ENCODE results near the gene RRP15.

The RRP15 gene, protein sequence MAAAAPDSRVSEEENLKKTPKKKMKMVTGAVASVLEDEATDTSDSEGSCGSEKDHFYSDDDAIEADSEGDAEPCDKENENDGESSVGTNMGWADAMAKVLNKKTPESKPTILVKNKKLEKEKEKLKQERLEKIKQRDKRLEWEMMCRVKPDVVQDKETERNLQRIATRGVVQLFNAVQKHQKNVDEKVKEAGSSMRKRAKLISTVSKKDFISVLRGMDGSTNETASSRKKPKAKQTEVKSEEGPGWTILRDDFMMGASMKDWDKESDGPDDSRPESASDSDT
- 20.8 to 132 (median 33.4) reads per million in 9 experiments for total RNA-seq

DNA sequence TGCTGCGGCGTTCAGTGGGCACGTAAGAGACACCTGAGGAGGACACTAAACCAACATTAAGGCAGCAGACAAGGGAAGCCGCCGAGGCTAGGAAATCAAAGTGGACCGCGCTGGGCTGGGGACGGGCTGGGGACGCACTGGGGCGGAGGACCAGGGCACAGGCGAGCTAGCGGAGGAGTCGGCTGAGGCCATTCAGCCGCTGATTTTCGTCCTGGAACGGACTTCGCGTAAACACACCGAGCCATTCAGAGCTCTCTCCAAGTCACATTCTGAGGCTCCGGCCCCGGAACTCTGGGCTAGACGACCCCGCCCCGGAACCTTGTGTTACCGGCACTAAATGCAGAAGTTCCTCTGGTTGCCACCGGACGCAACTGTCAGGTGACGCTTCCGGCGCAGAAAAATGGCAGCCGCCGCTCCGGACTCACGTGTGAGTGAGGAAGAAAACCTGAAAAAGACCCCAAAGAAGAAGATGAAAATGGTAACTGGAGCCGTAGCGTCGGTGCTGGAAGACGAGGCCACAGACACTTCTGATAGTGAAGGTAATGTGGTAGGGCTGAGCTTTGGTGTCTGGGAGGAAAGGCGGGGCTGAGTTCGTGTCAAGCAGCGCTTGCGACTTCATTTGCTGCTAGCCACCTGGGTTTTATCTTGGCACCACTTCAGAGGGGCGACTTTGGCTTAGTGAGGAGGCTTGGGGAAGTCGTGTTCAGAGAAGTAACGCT lies at the start of gene RRP15:
Gene RRP15 (plus strand): TSS at position 377 of the 719 bp plus-strand sequence. CDS start 24 bp downstream, at position 401.
- Mint-ChIP-seq H3K4me3 (peak within 1 kb of the TSS; percentile 86 to 98), H3K27me3 (peaks cover 3 to 18% of the 10 kb centered on the region in 2 donors), H3K36me3 (ENCODE audit: insufficient read depth) (peaks cover 8% of the 10 kb centered on the region), H3K4me1 (ENCODE audit: low read depth in 2 of 2) (peaks cover 25 to 30% of the 10 kb centered on the region in 2 donors), H3K27ac (peak within 1 kb of the TSS; percentile 87 to 98), H3K9me3 (no peaks in the 10 kb centered on the region)
- peak; percentile 78 to 85 (median 79) for DNase-seq
- peak; percentile 94 for ATAC-seq (replicated peaks)

GRCh38 chr1:218242171-218242570 lies 42.9 kb upstream of the RRP15 start:
- peaks cover 7 to 29% of the 10 kb centered on the region in 2 donors for H3K27me3 Mint-ChIP-seq
- peaks cover 0 to 7% of the 10 kb centered on the region in 2 donors for H3K9me3 Mint-ChIP-seq
- H3K36me3 Mint-ChIP-seq (ENCODE audit: insufficient read depth) = no peaks in the 10 kb centered on the region
- DNase-seq (no peak), ATAC-seq (replicated peaks) (no peak)
- H3K4me3 Mint-ChIP-seq = no peak overlapping the region
- no peaks in the 10 kb centered on the region for H3K4me1 Mint-ChIP-seq (ENCODE audit: low read depth in 2 of 2)
- H3K27ac Mint-ChIP-seq = no peak overlapping the region

DNA sequence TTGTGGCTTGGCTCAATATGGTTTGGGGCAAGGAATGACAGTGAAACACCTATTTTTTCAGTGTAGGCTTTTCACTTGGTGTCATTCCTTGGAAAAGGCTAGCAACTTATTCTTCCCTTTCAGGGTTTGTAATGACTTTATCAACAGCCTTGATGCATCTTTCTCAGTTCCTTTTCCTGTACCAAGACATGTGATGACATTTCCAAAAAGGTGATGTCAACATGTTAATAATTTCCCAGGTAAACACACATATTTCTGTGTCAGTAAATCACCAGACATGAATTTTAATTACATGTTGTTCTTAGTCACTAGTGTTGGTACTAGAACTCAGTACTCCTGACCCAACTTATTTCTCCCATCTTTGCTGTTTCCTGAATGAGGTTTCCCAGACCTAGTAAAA lies 37.8 kb upstream of the RRP15 start:
- DNase-seq (no peak), ATAC-seq (replicated peaks) (no peak)
- Mint-ChIP-seq H3K36me3 (ENCODE audit: insufficient read depth) (no peaks in the 10 kb centered on the region), H3K4me3 (no peak overlapping the region), H3K9me3 (no peaks in the 10 kb centered on the region), H3K27me3 (peaks cover 38 to 62% of the 10 kb centered on the region in 2 donors), H3K4me1 (ENCODE audit: low read depth in 2 of 2) (no peaks in the 10 kb centered on the region), H3K27ac (no peak overlapping the region)

GRCh38 chr1:218249338-218250140 lies 35.6 kb upstream of the RRP15 start:
- Mint-ChIP-seq H3K4me1 (ENCODE audit: low read depth in 2 of 2) (no peaks in the 10 kb centered on the region), H3K4me3 (no peak overlapping the region), H3K9me3 (no peaks in the 10 kb centered on the region), H3K27ac (no peak overlapping the region), H3K27me3 (peaks cover 38 to 62% of the 10 kb centered on the region in 2 donors), H3K36me3 (ENCODE audit: insufficient read depth) (no peaks in the 10 kb centered on the region)
- ATAC-seq (replicated peaks) (no peak), DNase-seq (no peak)

DNA sequence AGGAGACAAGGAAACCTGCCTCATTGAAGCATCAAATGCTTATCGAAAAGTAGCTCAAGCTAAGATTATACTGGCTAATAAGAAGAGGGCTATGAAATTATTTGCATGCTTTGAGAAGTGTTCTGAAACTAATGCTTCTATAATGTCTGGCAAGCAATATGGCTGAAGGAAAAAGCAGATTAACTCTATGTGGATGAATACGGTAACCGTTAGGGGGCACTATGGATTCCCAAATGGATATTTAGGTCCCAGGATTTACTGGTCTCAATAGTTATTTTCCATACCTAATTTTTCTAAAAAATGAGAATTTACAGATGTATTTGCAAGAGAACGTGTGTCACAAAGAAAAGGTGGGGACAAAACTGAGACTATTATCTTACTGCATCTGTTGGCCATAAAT lies 34.6 kb upstream of the RRP15 start:
- H3K27me3 Mint-ChIP-seq = peaks cover 30 to 55% of the 10 kb centered on the region in 2 donors
- H3K27ac Mint-ChIP-seq = no peak overlapping the region
- no peak overlapping the region for H3K4me3 Mint-ChIP-seq
- no peaks in the 10 kb centered on the region for H3K9me3 Mint-ChIP-seq
- no peaks in the 10 kb centered on the region for H3K36me3 Mint-ChIP-seq (ENCODE audit: insufficient read depth)
- DNase-seq (no peak), ATAC-seq (replicated peaks) (no peak)
- H3K4me1 Mint-ChIP-seq (ENCODE audit: low read depth in 2 of 2) = no peaks in the 10 kb centered on the region

DNA sequence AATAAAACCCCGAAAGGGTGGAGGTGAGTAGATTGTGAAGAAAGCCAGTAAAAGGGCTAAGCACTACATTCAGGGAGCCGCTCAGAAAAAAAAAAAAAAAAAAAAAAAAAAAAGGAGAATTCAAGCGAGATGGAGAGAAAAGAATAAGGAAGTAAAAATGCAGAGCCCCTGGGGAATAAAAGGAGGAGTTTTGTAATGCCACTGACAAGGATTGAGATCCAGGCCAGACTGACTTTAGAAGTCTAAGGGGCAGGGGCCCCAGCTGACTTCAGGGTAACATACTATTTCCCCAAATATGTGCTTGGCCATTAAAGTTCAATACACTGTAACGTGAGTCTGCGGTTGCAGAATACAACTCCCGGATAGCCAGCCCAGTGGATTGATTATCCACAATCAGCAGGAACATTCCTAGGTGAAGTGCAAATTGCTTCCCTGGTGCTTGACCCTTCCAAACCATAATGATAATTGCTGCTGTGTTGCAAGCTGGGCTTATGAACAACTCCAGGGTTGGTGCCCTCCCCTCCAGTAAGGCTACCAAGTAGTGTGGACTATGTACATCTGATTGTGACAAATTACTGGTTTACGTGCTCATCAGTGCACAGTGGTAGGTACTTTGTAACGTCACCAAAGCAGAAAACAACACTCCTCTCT lies 30.7 kb upstream of the RRP15 start:
- Mint-ChIP-seq H3K36me3 (ENCODE audit: insufficient read depth) (no peaks in the 10 kb centered on the region), H3K4me1 (ENCODE audit: low read depth in 2 of 2) (no peaks in the 10 kb centered on the region), H3K27me3 (peaks cover 16 to 30% of the 10 kb centered on the region in 2 donors), H3K9me3 (no peaks in the 10 kb centered on the region), H3K4me3 (no peak overlapping the region), H3K27ac (no peak overlapping the region)
- no peak for ATAC-seq (replicated peaks)
- DNase-seq = no peak

DNA sequence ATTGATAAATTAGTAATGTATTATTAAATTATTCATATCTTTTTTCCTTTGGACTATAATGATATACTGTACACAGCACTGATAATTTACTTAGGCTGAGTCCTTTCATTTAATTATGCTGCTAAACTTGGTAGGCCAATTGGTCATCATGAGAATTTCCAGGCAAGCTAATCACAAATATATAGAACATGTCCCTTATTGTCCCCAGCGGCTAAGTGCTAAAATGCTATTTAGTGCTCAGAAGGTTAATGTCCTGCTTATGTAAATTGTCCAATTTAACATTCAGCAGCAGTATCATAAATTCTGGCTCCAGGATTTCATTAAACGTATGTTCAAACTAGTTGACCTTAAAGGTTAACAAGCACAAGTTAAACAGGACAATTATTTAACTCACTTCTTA lies 30.0 kb upstream of the RRP15 start:
- ATAC-seq (replicated peaks) (no peak), DNase-seq (no peak)
- Mint-ChIP-seq H3K4me1 (ENCODE audit: low read depth in 2 of 2) (no peaks in the 10 kb centered on the region), H3K9me3 (no peaks in the 10 kb centered on the region), H3K27ac (no peak overlapping the region), H3K36me3 (ENCODE audit: insufficient read depth) (no peaks in the 10 kb centered on the region), H3K4me3 (no peak overlapping the region), H3K27me3 (peaks cover 12 to 23% of the 10 kb centered on the region in 2 donors)

DNA sequence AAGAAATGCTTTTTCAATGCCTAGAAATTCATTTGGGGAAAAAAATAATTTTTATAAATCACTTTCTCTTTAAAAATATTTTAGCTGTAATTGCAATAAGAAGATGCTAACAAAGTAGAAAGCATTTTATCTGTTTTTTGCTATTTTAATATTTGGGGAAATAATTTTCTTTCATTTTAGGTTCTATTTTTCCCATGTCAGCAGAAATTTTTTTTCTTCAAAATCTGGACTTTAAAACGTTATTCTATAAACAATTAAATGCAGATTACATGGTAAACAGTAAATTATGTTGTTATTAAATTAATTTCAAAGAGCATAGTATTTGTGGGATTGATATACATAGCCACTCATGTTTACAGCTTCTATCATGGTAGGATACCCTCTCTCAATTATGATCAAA lies 27.7 kb upstream of the RRP15 start:
- Mint-ChIP-seq H3K27me3 (peaks cover 9 to 20% of the 10 kb centered on the region in 2 donors), H3K36me3 (ENCODE audit: insufficient read depth) (no peaks in the 10 kb centered on the region), H3K27ac (no peak overlapping the region), H3K9me3 (no peaks in the 10 kb centered on the region), H3K4me1 (ENCODE audit: low read depth in 2 of 2) (no peaks in the 10 kb centered on the region), H3K4me3 (no peak overlapping the region)
- DNase-seq (no peak), ATAC-seq (replicated peaks) (no peak)

DNA sequence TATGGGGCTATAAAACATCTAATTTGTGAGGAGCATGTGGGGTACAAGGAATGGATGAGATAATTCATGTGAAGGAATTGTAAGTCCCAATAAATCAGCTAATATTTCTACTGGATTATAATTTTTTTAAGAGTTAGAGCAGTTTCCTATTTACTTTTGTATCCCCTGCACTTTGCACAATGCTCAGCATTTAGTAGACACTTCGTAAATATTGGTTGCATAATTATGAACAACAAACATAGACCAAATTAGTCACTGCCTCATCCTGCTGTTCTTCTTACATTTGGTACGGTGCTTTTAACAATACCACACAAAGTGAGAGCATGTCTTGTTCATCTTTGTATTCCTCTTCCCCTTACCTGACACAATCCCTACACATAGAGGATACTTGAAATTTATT lies 27.1 kb upstream of the RRP15 start:
- no peak overlapping the region for H3K27ac Mint-ChIP-seq
- no peak for ATAC-seq (replicated peaks)

DNA sequence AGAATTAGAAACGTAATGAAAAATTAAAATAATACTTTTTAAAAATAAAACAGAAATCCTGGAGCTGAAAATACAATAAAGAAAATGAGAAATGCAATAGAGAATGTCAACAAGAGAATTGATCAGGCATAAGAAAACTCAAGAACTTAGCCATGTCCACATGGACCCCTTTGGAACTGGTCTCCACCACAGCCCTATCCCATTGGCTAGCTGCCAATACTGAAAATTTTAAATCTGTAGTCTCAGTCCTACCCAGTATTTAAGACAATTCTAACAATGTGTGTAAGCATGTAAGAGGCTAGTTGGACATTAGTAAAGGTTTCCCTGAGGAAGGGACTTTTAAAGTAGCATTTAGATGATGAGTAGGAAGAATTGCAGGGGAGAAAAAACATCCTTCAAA lies 25.8 kb upstream of the RRP15 start:
- Mint-ChIP-seq H3K4me1 (ENCODE audit: low read depth in 2 of 2) (no peaks in the 10 kb centered on the region), H3K36me3 (ENCODE audit: insufficient read depth) (no peaks in the 10 kb centered on the region), H3K4me3 (no peak overlapping the region), H3K9me3 (no peaks in the 10 kb centered on the region), H3K27ac (no peak overlapping the region), H3K27me3 (peaks cover 9 to 26% of the 10 kb centered on the region in 2 donors)
- ATAC-seq (replicated peaks) (no peak), DNase-seq (no peak)

More for the DNA sequence above, 27.1 kb upstream of the RRP15 start:
- Mint-ChIP-seq H3K27me3 (peaks cover 9 to 26% of the 10 kb centered on the region in 2 donors), H3K4me1 (ENCODE audit: low read depth in 2 of 2) (no peaks in the 10 kb centered on the region), H3K9me3 (no peaks in the 10 kb centered on the region), H3K4me3 (no peak overlapping the region), H3K36me3 (ENCODE audit: insufficient read depth) (no peaks in the 10 kb centered on the region)
- DNase-seq = no peak

DNA sequence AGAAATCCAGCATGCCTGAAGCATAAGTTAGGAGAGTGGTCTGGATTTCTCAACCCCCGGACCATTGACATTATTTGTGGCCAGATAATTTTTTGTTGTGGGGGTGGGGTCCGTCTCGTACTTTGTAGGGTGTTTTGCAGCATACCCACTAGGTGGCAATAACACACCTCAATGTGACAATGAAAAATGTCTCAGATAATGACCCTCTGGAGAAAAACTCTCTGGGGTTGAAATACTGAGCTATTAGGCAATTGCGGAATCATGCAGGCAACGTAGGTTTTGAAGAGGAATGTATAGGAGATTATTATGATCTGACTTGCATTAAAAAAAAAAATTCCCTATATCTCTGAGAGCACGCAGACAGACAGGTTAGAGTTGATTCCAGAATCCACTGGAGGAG lies 25.3 kb upstream of the RRP15 start:
- H3K36me3 Mint-ChIP-seq (ENCODE audit: insufficient read depth) = no peaks in the 10 kb centered on the region
- H3K9me3 Mint-ChIP-seq = no peaks in the 10 kb centered on the region
- H3K27ac Mint-ChIP-seq = no peak overlapping the region
- no peaks in the 10 kb centered on the region for H3K4me1 Mint-ChIP-seq (ENCODE audit: low read depth in 2 of 2)
- DNase-seq (no peak), ATAC-seq (replicated peaks) (no peak)
- H3K27me3 Mint-ChIP-seq = peaks cover 13 to 26% of the 10 kb centered on the region in 2 donors
- H3K4me3 Mint-ChIP-seq = no peak overlapping the region

DNA sequence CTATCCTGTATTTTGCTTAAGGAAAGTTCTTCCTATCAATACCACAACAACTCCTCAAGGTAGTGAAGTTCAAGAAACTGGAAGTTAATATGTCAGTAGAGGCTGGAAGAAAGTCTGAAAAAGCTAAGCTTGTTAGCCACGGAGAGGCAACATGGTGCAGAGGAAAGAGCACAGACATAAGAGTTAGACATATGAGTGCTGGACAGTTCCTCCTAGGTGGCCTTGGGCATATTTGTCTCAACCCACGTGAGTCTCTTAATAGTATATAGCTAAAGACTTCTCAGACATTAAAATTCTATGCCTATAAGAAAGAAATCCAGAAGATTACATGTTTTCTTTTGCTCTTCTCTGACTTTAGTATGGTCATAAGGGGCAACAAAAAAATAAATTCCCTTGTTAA lies 22.8 kb upstream of the RRP15 start:
- peaks cover 17 to 25% of the 10 kb centered on the region in 2 donors for H3K27me3 Mint-ChIP-seq
- H3K27ac Mint-ChIP-seq = no peak overlapping the region
- no peaks in the 10 kb centered on the region for H3K9me3 Mint-ChIP-seq
- DNase-seq (no peak), ATAC-seq (replicated peaks) (no peak)
- no peak overlapping the region for H3K4me3 Mint-ChIP-seq
- H3K4me1 Mint-ChIP-seq (ENCODE audit: low read depth in 2 of 2) = no peaks in the 10 kb centered on the region
- no peaks in the 10 kb centered on the region for H3K36me3 Mint-ChIP-seq (ENCODE audit: insufficient read depth)

DNA sequence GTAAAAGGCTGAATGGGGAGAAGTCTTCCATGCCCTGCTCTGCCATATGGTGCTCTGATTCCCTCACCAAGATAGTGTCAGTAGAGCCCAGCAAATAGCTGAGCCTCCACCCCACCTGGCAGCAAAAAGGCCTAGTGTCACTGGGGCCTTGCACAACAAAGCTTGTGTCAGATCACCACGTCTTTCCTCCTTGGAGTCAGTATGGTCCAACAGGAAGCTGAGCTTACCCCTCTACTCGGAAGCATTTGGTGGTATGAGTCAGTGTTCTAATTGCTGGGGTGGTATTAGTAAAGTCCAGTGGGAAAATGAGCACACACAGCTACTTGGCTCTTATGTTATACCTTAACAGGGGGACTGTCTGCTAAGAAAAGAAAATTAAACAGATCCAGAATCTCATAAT lies 18.7 kb upstream of the RRP15 start:
- Mint-ChIP-seq H3K36me3 (ENCODE audit: insufficient read depth) (no peaks in the 10 kb centered on the region), H3K9me3 (no peaks in the 10 kb centered on the region), H3K4me3 (no peak overlapping the region), H3K4me1 (ENCODE audit: low read depth in 2 of 2) (no peaks in the 10 kb centered on the region), H3K27me3 (peaks cover 19 to 22% of the 10 kb centered on the region in 2 donors), H3K27ac (no peak overlapping the region)
- DNase-seq = no peak
- ATAC-seq (replicated peaks) = no peak

All from effector memory CD8-positive, alpha-beta T cell (primary cell).